Fibroblast of lung (primary cell): ENCODE results near the gene IGFBP2. TPM values are rescaled to one million over a fixed set of nuclear protein-coding genes. Genes with fewer than 3 reads are reported as not detected.
A peak's percentile ranks its signal among the peaks of the same experiment; 100 is the strongest.

ENCODE experiments used
- DNase-seq, 2 donors: peaks; one replicate each; pipeline versions ENCODE4 v3.0.0 to v3.0.0-alpha.2; 2010; ENCODE audit warnings: low read depth in 2 of 2
- H2AFZ ChIP-seq: 2 replicates; pipeline ENCODE4 v1.5.1; 2012; ENCODE audit warnings: low read length, control low read depth, inconsistent platforms
- H3K27ac ChIP-seq: 2 replicates; pipeline ENCODE4 v1.5.1; 2011; ENCODE audit warnings: low read length, control low read depth; ENCODE audit not compliant: insufficient read depth
- H3K27me3 ChIP-seq: 2 replicates; pipeline ENCODE4 v1.5.1; 2011; ENCODE audit warnings: mild to moderate bottlenecking, low read length; ENCODE audit not compliant: control insufficient read depth, insufficient read depth
- H3K36me3 ChIP-seq: 2 replicates; pipeline ENCODE4 v1.5.1; 2011; ENCODE audit warnings: low read length; ENCODE audit not compliant: control insufficient read depth, insufficient read depth
- H3K4me1 ChIP-seq: 2 replicates; pipeline ENCODE4 v1.5.1; 2011; ENCODE audit warnings: low read length; ENCODE audit not compliant: control insufficient read depth, insufficient read depth; ENCODE audit errors: extremely low read depth
- H3K4me2 ChIP-seq: 2 replicates; pipeline ENCODE4 v1.5.1; 2011; ENCODE audit warnings: low read length, control low read depth; ENCODE audit not compliant: insufficient read depth; ENCODE audit errors: extremely low read depth
- H3K4me3 ChIP-seq, 4 experiments: fragments of 200-600 bp in 1 of 4; sonication (generic) in 1 of 4; replicated peaks in 1 of 4; 2 replicates each; pipeline ENCODE4 v1.5.1; 2011 to 2016; ENCODE audit warnings: low read length in 4 of 4, low read depth in 3 of 4, mild to moderate bottlenecking in 3 of 4, control low read depth in 2 of 4, inconsistent platforms in 1 of 4, mixed read lengths in 1 of 4; ENCODE audit not compliant: insufficient read depth in 1 of 4; ENCODE audit errors: control extremely low read depth in 1 of 4
- H3K79me2 ChIP-seq: 2 replicates; pipeline ENCODE4 v1.5.1; 2012; ENCODE audit warnings: mild to moderate bottlenecking, low read length, inconsistent platforms; ENCODE audit not compliant: control insufficient read depth, insufficient read depth
- H3K9ac ChIP-seq: 2 replicates; pipeline ENCODE4 v1.5.1; 2011; ENCODE audit warnings: mild to moderate bottlenecking, low read length, control low read depth; ENCODE audit not compliant: insufficient read depth
- H3K9me3 ChIP-seq: 2 replicates; pipeline ENCODE4 v1.5.1; 2012; ENCODE audit warnings: low read depth, low read length; ENCODE audit not compliant: control insufficient read depth, insufficient read depth
- H4K20me1 ChIP-seq: 2 replicates; pipeline ENCODE4 v1.5.1; 2011; ENCODE audit warnings: low read length; ENCODE audit not compliant: control insufficient read depth, insufficient read depth; ENCODE audit errors: extremely low read depth
- CTCF ChIP-seq, 2 donors: IDR thresholded peaks in 1 of 2; conservative IDR thresholded peaks in 1 of 2; 1 replicate in 1 of 2; 2 replicates in 1 of 2; pipeline ENCODE4 v1.5.1; 2011 to 2012; ENCODE audit warnings: low read length in 2 of 2, control low read depth in 1 of 2, inconsistent platforms in 1 of 2, low read depth in 1 of 2, mild to moderate bottlenecking in 1 of 2
- EZH2 ChIP-seq: IDR thresholded peaks from 2 replicates; pipeline ENCODE4 v1.5.1; 2012; ENCODE audit warnings: low read length, control low read depth, mild to moderate bottlenecking; ENCODE audit errors: missing control alignments
- polyA plus RNA-seq, 2 donors: library from polyadenylated mRNA; depleted of rRNA in 1 of 2; stranded (reverse) in 1 of 2; unstranded in 1 of 2; fragments of >200 nt; gene quantifications; 2 replicates each; pipeline ENCODE4 v1.2.1, GENCODE V29; 2011 to 2012; ENCODE audit warnings: missing spikeins in 1 of 2
- total RNA-seq: library from RNA; depleted of rRNA; stranded (reverse); fragments of >200 nt; gene quantifications from 2 replicates; pipeline ENCODE4 v1.2.1, GENCODE V29; 2014

IGFBP2 gene
- total and polyA plus RNA-seq, 2 donors (not counting 1 experiment from before 2014, with no cell fraction given), result 8.6 to 36.3 TPM

GRCh38 chr2:216636551-216637450 lies 3.6 kb downstream of the IGFBP2 start:
- peak; percentile 56 to 84 for DNase-seq

GRCh38 chr2:216637472-216637871 lies 4.3 kb downstream of the IGFBP2 start:
- Histone ChIP-seq H2AFZ (no peak overlapping the region), H3K4me3 (no peak overlapping the region), H4K20me1 (no peaks in the 10 kb centered on the region), H3K4me1 (no peaks in the 10 kb centered on the region), H3K4me2 (no peak overlapping the region), H3K36me3 (no peaks in the 10 kb centered on the region), H3K9me3 (no peaks in the 10 kb centered on the region), H3K79me2 (no peaks in the 10 kb centered on the region), H3K9ac (no peak overlapping the region), H3K27me3 (peaks cover 25% of the 10 kb centered on the region), H3K27ac (no peak overlapping the region)
- TF ChIP-seq EZH2, result no peak
- no peak for TF ChIP-seq CTCF (conservative IDR thresholded peaks at IDR 0.05 in 1 of 2, IDR thresholded peaks at IDR 0.05 in 1 of 2; ENCODE audit: low read depth in 1 of 2, low read length in 2 of 2)
- DNase-seq, result no peak

More at GRCh38 chr2:216636551-216637450, 3.6 kb downstream of the IGFBP2 start:
- Histone ChIP-seq H3K79me2 (no peaks in the 10 kb centered on the region), H3K27ac (no peak overlapping the region), H3K27me3 (peaks cover 31% of the 10 kb centered on the region), H3K9me3 (no peaks in the 10 kb centered on the region), H2AFZ (no peak overlapping the region), H3K4me2 (no peak overlapping the region), H4K20me1 (no peaks in the 10 kb centered on the region), H3K36me3 (no peaks in the 10 kb centered on the region), H3K9ac (no peak overlapping the region), H3K4me1 (no peaks in the 10 kb centered on the region), H3K4me3 (no peak overlapping the region)
- TF ChIP-seq CTCF (conservative IDR thresholded peaks at IDR 0.05 in 1 of 2, IDR thresholded peaks at IDR 0.05 in 1 of 2; ENCODE audit: low read depth in 1 of 2, low read length in 2 of 2), result no peak
- no peak for TF ChIP-seq EZH2

- no peaks in the 10 kb centered on the region for H4K20me1 ChIP-seq
- no peaks in the 10 kb centered on the region for H3K36me3 ChIP-seq
- peak in 1 of 2 donors; percentile 76 for DNase-seq
- H3K79me2 ChIP-seq, result no peaks in the 10 kb centered on the region
- H3K9me3 ChIP-seq, result no peaks in the 10 kb centered on the region
- H3K27me3 ChIP-seq, result no peaks in the 10 kb centered on the region
- TF ChIP-seq EZH2 (no peak), CTCF (conservative IDR thresholded peaks at IDR 0.05 in 1 of 2, IDR thresholded peaks at IDR 0.05 in 1 of 2; ENCODE audit: low read depth in 1 of 2, low read length in 2 of 2) (no peak)
- no peaks in the 10 kb centered on the region for H3K4me1 ChIP-seq
- no peak overlapping the region for H3K4me2 ChIP-seq
- no peak overlapping the region for H3K4me3 ChIP-seq
- no peak overlapping the region for H2AFZ ChIP-seq
- no peak overlapping the region for H3K27ac ChIP-seq
- no peak overlapping the region for H3K9ac ChIP-seq
Observed at GRCh38 chr2:216643986-216644659, 10.9 kb downstream of the IGFBP2 start.
